Liver (tissue), 3 donors: ENCODE results near the gene MICAL1.

Experiments
- CTCF ChIP-seq: fragments of 150-350 bp; IDR thresholded peaks from 2 replicates; pipeline ENCODE4 v1.5.1; 2017; ENCODE audit warnings: improper control_type of control experiment, low read depth, low read length; ENCODE audit not compliant: missing input control
- EGR1 ChIP-seq, 2 donors: IDR thresholded peaks; 2 replicates each; pipeline ENCODE4 v1.6.1; 2016 to 2018; ENCODE audit warnings: antibody characterized with exemption in 2 of 2, low read depth in 2 of 2
- FOXA1 ChIP-seq: IDR thresholded peaks from 2 replicates; pipeline ENCODE4 v1.6.1; 2016; ENCODE audit warnings: antibody characterized with exemption
- GABPA ChIP-seq, 2 donors: IDR thresholded peaks in 1 of 2; conservative IDR thresholded peaks in 1 of 2; 2 replicates each; pipeline ENCODE4 v1.6.1; 2016; ENCODE audit warnings: antibody characterized with exemption in 2 of 2, mild to moderate bottlenecking in 1 of 2, moderate library complexity in 1 of 2
- HNF4G ChIP-seq: IDR thresholded peaks from 2 replicates; pipeline ENCODE4 v1.6.1; 2016; ENCODE audit warnings: antibody characterized with exemption
- JUND ChIP-seq, 2 donors: IDR thresholded peaks; 2 replicates each; pipeline ENCODE4 v1.6.1; 2016; ENCODE audit warnings: antibody characterized with exemption in 2 of 2
- RXRA ChIP-seq, 2 donors: IDR thresholded peaks; 2 replicates each; pipeline ENCODE4 v1.6.1; 2017 to 2018; ENCODE audit warnings: antibody characterized with exemption in 2 of 2, mild to moderate bottlenecking in 1 of 2
- SP1 ChIP-seq: IDR thresholded peaks from 2 replicates; pipeline ENCODE4 v1.6.1; 2018; ENCODE audit warnings: antibody characterized with exemption, mild to moderate bottlenecking
- TAF1 ChIP-seq: conservative IDR thresholded peaks from 2 replicates; pipeline ENCODE4 v1.6.1; 2016; ENCODE audit warnings: antibody characterized with exemption, mild to moderate bottlenecking
- YY1 ChIP-seq: IDR thresholded peaks from 2 replicates; pipeline ENCODE4 v1.6.1; 2016; ENCODE audit warnings: antibody characterized with exemption, mild to moderate bottlenecking
- donor health status: healthy.
- donor health status: healthy.

DNA sequence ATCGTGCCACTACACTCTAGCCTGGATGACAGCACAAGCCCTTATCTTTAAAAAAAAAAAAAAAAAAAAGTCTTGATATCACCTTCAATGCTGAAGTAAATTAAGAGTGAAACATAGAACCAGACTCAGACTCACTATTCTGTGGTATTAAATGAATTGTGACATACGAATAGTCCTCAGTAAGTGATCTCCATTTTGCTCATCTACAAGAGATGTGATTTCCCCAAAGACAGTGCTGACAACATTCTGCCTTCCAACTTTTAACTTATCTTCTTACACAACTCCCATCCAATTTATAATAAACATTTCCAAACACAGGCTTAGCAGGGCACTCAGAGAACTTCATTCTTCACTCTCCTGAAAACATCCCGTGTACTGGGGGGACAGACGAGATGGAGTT, 19.4 kb upstream of the MICAL1 start:
- no peak for TF ChIP-seq CTCF
- TF ChIP-seq TAF1: no peak
- no peak for TF ChIP-seq GABPA (IDR thresholded peaks at IDR 0.05 in 1 of 2, conservative IDR thresholded peaks at IDR 0.05 in 1 of 2)
- TF ChIP-seq RXRA (IDR thresholded peaks at IDR 0.05): no peak
- no peak for TF ChIP-seq HNF4G
- TF ChIP-seq SP1: no peak
- no peak for TF ChIP-seq YY1
- no peak for TF ChIP-seq JUND (IDR thresholded peaks at IDR 0.05)
- TF ChIP-seq FOXA1: no peak
- TF ChIP-seq EGR1 (IDR thresholded peaks at IDR 0.05; ENCODE audit: low read depth in 2 of 2): no peak
